ENCODE measurements around the gene UQCR11. TPM values are rescaled to one million over a fixed set of nuclear protein-coding genes. Genes with fewer than 3 reads are reported as not detected.

UQCR11 gene
- total and polyA plus RNA-seq, 8 donors, result 40.5 to 89.4 (median 73.7) TPM

- no peaks in the 10 kb centered on the region for H3K4me1 ChIP-seq
- ATAC-seq, result no peak
- intact Hi-C loops (cut with DNase I), result loop anchor here in 1 of 3 donors (10.0 kb wide), 1 partner anchor 94 kb away; the partner anchor contains the start of gene TCF3
- H3K9me3 ChIP-seq, result no peaks in the 10 kb centered on the region
- H3K27ac ChIP-seq, result no peak overlapping the region
- DNase-seq, result peak in 1 of 6 donors; percentile 65
- 82% methylated on average over 25 of the region's 25 CpGs for WGBS, 2 donors
- no peaks in the 10 kb centered on the region for H3K36me3 ChIP-seq
- no peaks in the 10 kb centered on the region for H3K27me3 ChIP-seq
- FAIRE-seq, result no peak
- H3K4me3 ChIP-seq, result no peak overlapping the region
- no peak for TF ChIP-seq CTCF (IDR thresholded peaks at IDR 0.05)
Measured at GRCh38 chr19:1560286-1560882, 44.9 kb downstream of the UQCR11 start.

- peak in 1 of 6 donors; percentile 43 for DNase-seq
- intact Hi-C loops (cut with DNase I), result loop anchor here in 1 of 3 donors (10.0 kb wide), 1 partner anchor 106 kb away; no protein-coding TSS in a partner anchor
- H3K9me3 ChIP-seq, result no peaks in the 10 kb centered on the region
- no peak overlapping the region for H3K4me3 ChIP-seq
- FAIRE-seq, result no peak
- H3K36me3 ChIP-seq, result no peaks in the 10 kb centered on the region
- H3K27me3 ChIP-seq, result no peaks in the 10 kb centered on the region
- TF ChIP-seq CTCF (IDR thresholded peaks at IDR 0.05), result no peak
- no peak for ATAC-seq
- WGBS, 2 donors, result 89 to 93% methylated on average over 12 of the region's 12 CpGs
- no peak overlapping the region for H3K27ac ChIP-seq
- no peaks in the 10 kb centered on the region for H3K4me1 ChIP-seq
Measured at GRCh38 chr19:1558552-1558951, 46.7 kb downstream of the UQCR11 start.

GRCh38 chr19:1556390-1557070, 48.7 kb downstream of the UQCR11 start:
- H3K27me3 ChIP-seq, result no peaks in the 10 kb centered on the region
- no peak overlapping the region for H3K4me3 ChIP-seq
- H3K9me3 ChIP-seq, result no peaks in the 10 kb centered on the region
- intact Hi-C loops (cut with DNase I), result loop anchor here in 1 of 3 donors (10.0 kb wide), 1 partner anchor 108 kb away; no protein-coding TSS in a partner anchor
- ATAC-seq (no peak), FAIRE-seq (no peak), DNase-seq (peak in 1 of 6 donors; percentile 58)
- TF ChIP-seq CTCF (IDR thresholded peaks at IDR 0.05), result no peak
- H3K27ac ChIP-seq, result no peak overlapping the region
- 97 to 99% methylated on average over 63 to 66 of the region's 66 CpGs for WGBS, 2 donors
- no peaks in the 10 kb centered on the region for H3K36me3 ChIP-seq
- H3K4me1 ChIP-seq, result no peaks in the 10 kb centered on the region

DNA sequence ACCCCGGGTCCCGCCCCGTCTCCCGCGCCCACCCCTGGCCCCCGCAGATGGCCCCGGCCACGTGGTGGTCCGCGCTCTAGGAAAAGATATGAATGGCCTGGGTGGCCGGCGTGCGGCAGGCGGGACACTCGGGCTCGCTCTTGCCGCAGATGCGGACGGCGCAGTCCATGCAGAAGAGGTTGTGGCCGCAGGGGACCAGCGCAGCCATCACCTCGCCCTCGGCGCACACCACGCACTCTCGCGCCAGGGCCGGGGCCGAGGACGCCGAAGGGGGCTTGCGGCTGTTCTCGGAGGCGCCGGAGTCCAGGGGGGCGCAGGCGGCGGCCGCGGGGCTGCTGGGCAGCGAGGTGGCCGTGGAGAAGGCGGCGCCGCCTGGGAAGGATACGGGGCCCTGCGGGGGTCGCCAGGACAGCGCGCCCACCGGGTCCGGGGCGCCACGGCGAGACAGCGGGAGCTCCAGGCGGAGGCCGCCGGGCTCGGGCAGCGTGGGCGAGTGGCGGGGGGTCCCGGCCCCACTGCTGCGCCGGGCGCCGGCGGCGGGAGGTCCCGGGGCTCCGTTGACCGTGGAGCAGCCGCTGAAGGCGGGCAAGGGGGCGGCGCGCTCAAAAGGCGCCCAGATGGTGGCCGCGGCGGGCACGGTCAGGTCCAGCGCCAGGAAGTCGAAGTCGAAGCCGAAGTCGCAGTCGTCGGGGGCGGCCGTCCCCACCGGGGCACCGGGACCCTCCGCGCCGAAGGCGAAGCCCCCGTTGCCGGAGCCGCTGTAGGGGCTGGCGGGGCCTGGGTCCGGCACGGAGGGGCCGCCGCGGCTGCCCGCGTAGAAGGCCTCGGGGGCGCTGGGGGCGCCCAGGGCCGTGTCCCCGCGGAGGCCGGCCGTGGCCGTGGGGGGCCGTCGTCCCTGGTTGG, 49.5 kb downstream of the UQCR11 start:
- DNase-seq, result peak in 1 of 6 donors; percentile 57
- no peak for TF ChIP-seq CTCF (IDR thresholded peaks at IDR 0.05)
- intact Hi-C loops (cut with DNase I), result loop anchor here in 1 of 3 donors (10.0 kb wide), 1 partner anchor 109 kb away; no protein-coding TSS in a partner anchor
- no peak for ATAC-seq
- Histone ChIP-seq H3K27ac (no peak overlapping the region), H3K4me1 (no peaks in the 10 kb centered on the region), H3K27me3 (no peaks in the 10 kb centered on the region), H3K4me3 (no peak overlapping the region), H3K9me3 (no peaks in the 10 kb centered on the region), H3K36me3 (no peaks in the 10 kb centered on the region)
- FAIRE-seq, result no peak
- WGBS, 2 donors, result 94 to 96% methylated on average over 92 to 121 of the region's 121 CpGs
